Jurkat, Clone E6-1 (cell line): ENCODE data around the gene C18orf63. TPM values are rescaled to one million over a fixed set of nuclear protein-coding genes. Genes with fewer than 3 reads are reported as not detected.

Experiments
- DNase-seq: peaks from one replicate; pipeline ENCODE4 v3.0.0-alpha.2; 2011; ENCODE audit warnings: low read depth, low spot score
- H3K4me3 ChIP-seq: 2 replicates; pipeline ENCODE4 v1.5.1; 2011; ENCODE audit warnings: mild to moderate bottlenecking, low read length, control low read depth, moderate library complexity
- polyA plus RNA-seq: library from polyadenylated mRNA; unstranded; fragments of >200 nt; gene quantifications from one replicate; pipeline ENCODE4 v1.2.1, GENCODE V29; 2012; ENCODE audit warnings: missing spikeins; ENCODE audit not compliant: insufficient read length, insufficient read depth

The C18orf63 gene
- polyA plus RNA-seq, result not detected

GRCh38 chr18:74315464-74316256 is at the start of gene C18orf63:
Gene C18orf63, plus strand, starts transcription at chr18:74315839. Its CDS starts 2,027 bp downstream, at chr18:74317866.
- DNase-seq, result no peak
- H3K4me3 ChIP-seq, result no peak within 1 kb of the TSS

DNA sequence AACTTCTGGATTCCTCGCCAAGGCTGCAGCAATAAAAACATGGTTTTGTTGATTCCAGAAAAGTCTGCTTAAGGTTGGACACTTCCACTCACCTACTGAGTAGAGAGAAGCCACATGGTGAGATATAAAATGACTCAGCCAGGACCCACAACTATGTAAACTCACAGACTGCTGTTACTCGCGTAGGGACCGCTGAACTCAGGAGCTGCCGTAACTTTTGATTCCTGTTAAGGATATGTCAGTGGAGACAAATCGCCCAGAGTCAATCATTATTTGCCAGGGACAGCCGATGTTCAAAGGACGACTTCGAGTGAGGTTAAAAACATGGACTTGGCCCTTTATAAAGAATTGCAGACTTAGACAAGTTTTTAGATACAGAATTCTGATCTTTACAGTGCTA is 49.5 kb upstream of the C18orf63 start:
- no peak overlapping the region for H3K4me3 ChIP-seq
- no peak for DNase-seq

DNA sequence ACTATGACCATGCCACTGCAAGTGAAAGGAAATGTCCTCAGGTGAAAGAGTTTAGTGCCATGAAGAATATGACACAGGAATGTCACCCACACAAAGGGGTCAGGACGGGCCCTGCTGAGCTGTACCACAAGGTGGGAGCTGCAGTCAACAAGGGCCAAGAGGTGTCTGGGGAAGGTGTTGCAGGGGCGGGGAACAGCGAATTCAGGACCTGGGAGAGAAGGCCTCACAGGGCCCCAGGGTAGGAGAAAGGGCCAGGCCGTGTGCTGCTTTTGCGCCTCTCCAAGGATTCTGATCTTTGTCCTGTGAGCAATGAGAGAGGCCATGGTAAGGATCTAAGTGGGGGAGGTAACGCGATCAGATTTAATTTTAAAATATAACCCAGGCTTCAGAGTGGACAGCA is 47.5 kb upstream of the C18orf63 start:
- no peak overlapping the region for H3K4me3 ChIP-seq
- DNase-seq, result no peak

GRCh38 chr18:74268933-74269620 is 46.6 kb upstream of the C18orf63 start:
- no peak for DNase-seq
- no peak overlapping the region for H3K4me3 ChIP-seq

GRCh38 chr18:74271635-74272034 is 44.0 kb upstream of the C18orf63 start:
- no peak overlapping the region for H3K4me3 ChIP-seq
- DNase-seq, result no peak

DNA sequence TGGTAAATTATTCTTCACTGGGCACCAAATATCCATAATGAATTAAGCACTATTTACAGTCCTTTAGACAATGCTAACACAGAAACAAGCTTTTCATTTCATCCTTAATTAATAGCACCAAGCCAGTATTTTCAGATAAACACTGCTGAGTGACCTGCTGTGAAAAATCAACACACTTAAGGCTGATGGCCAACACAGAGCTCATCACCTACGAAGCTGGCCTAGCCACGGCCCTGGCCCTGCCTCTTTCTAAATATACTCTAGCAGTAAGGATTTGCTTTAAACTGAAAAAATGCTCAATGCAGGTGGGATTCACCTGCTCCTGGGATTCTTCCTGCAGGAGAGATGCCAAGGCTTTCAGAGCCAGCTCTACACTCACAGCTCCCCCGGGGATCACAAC is 42.2 kb upstream of the C18orf63 start:
- no peak overlapping the region for H3K4me3 ChIP-seq

DNA sequence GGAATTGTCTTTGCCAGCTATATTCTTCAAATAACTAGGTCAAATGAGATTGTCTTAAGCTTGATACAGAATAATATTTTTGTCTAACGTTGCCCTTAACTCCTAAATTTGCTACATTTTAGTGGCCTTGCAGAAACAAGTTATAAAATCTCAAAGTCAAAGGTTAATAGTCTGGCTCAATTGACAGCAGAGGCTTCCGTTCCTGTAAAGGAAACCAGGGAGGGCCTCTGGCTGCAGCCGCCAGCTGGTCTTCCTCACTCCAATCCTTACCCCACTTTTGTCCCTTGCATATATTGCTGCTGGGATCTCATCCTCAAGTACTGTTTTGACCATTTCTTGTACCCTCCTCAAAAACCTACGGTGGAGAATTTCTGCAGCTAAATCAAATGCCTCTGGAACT is 40.9 kb upstream of the C18orf63 start:
- no peak for DNase-seq
- no peak overlapping the region for H3K4me3 ChIP-seq

More for the DNA sequence above, 42.2 kb upstream of the C18orf63 start:
- DNase-seq, result no peak

DNA sequence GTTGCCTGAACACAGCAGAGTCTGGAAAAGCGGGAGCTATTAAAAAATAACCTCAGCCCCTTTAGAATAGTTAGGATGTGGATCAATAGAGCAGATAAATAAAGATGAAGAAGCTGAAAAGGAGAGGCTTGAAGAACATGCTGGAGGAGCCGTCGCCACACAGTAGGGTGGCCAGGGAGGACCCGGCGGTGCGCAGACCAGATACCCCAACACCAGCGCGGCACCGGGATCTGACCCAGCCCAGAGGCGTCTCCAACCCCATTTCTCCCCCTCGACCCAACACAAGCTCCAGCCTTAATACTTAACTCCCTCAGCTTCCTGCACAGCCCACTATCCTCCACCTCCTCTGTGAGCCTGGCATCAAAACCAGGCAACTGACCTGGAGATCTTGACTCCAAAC is 39.9 kb upstream of the C18orf63 start:
- no peak for DNase-seq
- no peak overlapping the region for H3K4me3 ChIP-seq

DNA sequence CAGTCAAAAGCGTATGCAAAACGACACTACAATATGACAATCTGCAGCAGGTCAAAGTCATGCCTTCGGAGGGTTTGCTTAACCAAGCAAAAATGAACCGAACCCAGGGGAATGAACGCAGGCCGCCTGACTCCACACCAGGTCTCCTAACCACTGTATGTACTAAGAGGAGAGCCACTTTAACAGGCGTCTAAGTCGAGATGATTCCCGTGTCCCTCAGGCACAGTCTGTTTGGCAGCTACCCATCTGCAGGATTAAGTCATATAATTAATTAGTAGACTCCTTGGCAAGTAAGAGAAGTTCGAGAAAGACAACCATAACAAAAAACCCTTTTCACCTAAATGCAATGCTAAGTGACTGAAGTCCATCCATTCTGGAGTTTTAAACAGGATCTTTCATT is 39.0 kb upstream of the C18orf63 start:
- no peak for DNase-seq
- no peak overlapping the region for H3K4me3 ChIP-seq

GRCh38 chr18:74277296-74277695 is 38.3 kb upstream of the C18orf63 start:
- no peak for DNase-seq
- H3K4me3 ChIP-seq, result no peak overlapping the region

DNA sequence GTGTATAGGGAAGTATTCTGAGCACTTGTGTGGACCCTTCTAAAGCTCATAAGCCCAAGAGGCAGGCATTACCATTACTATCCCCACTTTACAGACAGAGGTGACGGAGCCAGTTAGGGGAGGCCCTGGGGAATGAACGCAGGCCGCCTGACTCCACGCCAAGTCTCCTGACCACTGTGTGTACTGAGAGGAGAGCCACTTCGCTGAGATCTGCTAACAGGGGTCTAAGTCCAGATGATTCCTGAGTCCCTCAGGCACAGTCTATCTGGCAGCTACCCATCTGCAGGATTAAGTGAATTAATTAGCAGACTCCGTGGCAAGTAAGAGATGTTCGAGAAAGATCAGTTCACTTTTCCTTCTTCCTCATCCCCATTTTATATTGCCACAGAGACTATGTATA is 37.6 kb upstream of the C18orf63 start:
- H3K4me3 ChIP-seq, result no peak overlapping the region
- no peak for DNase-seq

DNA sequence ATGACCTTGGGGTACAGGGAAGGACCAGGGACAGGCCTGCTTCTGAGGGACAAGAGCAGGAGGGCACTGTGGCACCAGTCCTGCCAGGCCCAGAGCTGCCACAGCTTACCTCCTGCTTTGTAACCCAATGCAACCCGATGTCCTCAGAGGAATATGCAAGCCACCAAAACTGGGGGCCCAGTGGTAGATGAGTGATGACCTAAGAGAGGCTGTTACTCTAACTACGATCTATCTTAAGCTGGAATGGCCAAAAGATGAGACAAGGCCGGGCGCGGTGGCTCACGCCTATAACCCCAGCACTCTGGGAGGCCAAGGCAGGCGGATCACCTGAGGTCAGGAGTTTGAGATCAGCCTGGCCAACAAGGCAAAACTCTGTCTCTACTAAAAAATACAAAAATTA is 36.7 kb upstream of the C18orf63 start:
- DNase-seq, result no peak
- H3K4me3 ChIP-seq, result no peak overlapping the region

GRCh38 chr18:74281011-74281979 is 34.3 kb upstream of the C18orf63 start:
- DNase-seq, result peak; percentile 10
- H3K4me3 ChIP-seq, result no peak overlapping the region

DNA sequence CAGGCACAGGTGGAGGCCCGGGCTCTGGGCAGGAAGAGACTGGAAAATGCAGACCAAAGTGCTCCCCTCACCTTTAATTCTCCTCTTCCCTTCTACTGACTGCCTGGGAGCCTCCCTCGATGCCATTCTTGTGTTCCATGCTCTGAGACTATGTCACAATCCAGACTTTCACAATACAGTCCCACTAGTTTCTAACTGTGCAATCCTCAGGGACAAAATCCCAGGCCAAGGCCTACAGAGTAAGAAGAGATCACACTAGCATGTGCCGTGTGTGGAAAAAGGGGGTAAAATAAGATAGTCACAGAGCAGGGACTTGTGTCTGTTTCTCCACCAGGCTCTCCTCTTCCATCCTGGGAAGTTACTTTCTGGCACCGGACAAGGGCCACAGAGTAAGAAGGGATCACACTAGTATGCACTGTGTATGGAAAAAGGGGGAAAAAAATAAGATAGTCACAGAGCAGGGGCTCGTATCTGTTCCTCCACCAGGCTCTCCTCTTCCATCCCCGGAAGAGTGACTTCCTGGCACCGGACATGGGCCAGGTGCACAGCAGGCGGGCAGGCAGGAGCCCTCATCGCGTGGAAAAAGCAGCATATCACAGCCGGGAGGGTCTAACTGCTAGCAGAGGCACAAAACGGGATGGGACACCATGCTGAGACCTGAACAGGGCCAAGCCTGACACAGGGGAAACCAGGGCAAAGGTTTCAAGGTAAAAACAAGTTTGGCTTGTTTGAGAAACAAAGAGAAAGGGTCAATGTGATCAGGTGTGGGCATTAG is 33.5 kb upstream of the C18orf63 start:
- H3K4me3 ChIP-seq, result no peak overlapping the region
- no peak for DNase-seq

DNA sequence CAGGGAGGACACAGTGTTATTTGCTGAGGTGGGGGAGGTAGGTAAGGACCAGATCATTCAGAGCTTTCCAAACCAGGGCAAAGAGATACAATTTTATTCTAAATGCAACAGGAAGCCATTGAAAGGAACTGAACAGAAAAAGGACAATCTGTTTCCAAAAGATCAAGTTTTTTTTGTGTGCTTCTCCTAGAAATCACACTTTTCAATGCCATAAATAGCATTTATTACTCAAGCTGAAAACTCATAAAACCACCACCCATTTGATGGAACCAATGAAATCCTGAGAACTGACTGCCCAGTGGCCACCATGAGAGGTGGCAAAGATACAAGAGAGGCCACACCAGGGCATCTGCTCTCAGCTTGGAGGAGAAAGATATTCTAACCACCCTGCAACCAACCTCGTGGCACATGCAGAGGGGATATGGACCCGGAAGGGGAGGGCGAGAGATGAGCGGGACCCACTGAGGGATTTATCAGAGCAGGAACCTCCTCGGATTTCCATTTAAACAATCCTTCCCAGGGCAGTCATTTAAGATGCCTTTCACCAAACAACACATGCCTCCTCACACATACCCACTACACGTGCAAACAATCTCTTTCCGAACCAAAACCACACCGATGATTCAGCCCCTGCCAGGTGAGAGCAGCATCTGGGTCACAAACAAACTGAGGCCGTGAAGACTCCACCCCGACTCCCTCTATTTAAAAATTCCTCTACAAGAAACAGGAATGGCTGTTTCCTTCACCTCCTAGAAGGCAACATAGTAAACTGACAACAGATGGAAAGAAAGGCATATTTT is 32.7 kb upstream of the C18orf63 start:
- H3K4me3 ChIP-seq, result no peak overlapping the region
- no peak for DNase-seq

GRCh38 chr18:74283646-74284045 is 32.0 kb upstream of the C18orf63 start:
- no peak for DNase-seq
- H3K4me3 ChIP-seq, result no peak overlapping the region

GRCh38 chr18:74284191-74284979 is 31.3 kb upstream of the C18orf63 start:
- H3K4me3 ChIP-seq, result no peak overlapping the region
- DNase-seq, result no peak
